HuH-7 (cell line): ENCODE data around the gene CCNT1.

Experiments used
- DNase-seq: peaks from one replicate; pipeline ENCODE4 v3.0.0; 2011; ENCODE audit warnings: low spot score

The CCNT1 gene

DNA sequence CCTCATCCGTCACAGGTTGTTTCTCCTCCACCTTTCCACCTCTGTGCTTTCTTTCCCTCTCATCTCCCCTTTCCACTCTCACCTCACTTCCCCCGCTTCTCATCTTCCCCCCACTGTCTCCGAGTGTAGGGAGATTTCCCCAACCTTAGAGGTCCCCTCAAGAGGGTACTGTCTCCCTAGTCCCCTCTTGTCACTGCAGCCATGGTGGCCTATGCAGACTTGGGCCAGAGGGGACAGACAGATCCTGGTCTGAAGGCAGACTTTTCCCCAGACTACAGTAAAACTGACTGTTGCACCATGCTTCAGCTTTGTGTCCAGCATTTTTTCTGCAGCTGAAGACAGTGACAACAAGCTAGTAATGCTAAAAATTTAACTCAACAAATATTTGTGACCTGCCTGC lies 75.7 kb downstream of the CCNT1 start:
- no peak for DNase-seq

DNA sequence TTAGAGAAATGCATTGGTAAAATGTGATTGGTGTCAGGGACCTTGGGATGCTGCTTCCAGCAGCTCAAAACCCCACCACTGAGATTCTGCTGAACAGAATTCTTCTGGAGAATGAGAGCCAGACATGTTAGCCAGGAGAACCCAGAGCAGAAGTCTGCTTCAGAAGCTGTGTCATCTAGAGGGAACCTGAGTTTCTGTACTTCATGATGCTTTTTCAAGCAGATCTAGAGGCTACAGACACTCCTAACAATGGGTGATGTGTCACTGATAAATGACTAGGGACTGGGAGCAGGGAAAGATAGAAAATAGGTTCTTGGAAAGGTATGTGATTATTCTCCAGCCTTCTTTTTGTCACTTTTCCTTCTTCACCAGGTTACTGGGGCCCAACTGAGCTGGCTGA lies 76.1 kb downstream of the CCNT1 start:
- DNase-seq, result no peak
